GM20000 (cell line): ENCODE results near the gene BNC2.

ENCODE experiments used
- DNase-seq: peaks from one replicate; pipeline ENCODE4 v3.0.0; 2012; ENCODE audit warnings: low spot score
- CTCF ChIP-seq: IDR thresholded peaks from 2 replicates; pipeline ENCODE4 v1.5.1; 2012; ENCODE audit warnings: mild to moderate bottlenecking, control low read depth; ENCODE audit errors: extremely low read depth, missing control alignments

The BNC2 gene

DNA sequence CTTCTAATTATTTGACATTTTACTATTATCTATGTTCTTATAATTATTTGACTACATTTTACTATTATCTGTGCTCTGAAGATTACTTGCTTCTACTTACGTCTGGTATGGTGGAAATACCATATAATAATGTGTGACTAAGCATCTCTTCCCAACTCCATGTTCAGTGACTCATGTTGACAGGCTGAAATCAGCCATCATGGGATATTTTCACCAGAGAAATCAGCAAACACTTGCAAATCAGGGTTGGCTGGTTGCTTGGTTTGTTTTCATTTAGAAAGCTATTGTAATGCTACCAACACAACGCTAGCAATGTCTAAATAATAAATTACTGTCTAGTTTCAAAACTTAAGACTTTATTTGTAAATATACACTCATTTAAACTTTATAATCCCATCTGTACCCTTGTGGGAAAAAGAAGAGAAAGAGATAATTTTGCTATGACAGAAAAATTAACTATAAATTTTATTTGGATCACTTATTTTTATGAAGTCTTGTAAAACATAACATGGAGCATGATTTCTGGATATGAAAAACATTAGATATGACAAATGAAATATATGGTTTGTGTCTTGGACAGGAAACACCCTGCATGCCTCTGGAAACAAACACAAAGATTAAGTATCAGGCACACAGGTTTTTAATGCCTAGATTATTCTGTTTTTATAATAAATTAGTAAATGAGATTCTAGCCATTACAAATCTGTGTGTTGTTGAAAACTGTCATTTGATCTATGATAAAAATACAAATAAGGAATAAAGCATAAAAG lies 337.6 kb downstream of the BNC2 start:
- no peak for TF ChIP-seq CTCF
- DNase-seq = no peak

GRCh38 chr9:16532272-16532671 lies 338.2 kb downstream of the BNC2 start:
- TF ChIP-seq CTCF = no peak
- no peak for DNase-seq

GRCh38 chr9:16530669-16531642 lies 339.5 kb downstream of the BNC2 start:
- TF ChIP-seq CTCF = no peak
- DNase-seq = no peak

DNA sequence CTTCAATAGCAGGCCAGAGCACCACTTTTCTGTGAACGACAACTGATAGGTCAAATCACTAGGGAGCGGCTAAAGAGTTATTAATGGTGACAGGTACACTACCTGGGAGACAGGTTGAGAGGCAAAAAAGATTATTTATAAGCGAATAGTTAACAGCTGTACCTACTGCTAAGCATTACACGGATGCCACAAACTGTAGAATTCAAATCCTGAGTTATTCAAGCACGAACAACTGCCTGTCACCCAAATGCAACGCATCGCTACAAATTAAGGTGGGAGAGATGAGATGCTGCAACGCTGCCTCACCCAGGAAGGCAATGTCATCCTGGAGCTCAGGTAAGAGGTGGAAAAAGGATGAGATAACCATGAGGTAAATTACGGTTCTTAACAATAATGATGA lies 342.9 kb downstream of the BNC2 start:
- DNase-seq = no peak

GRCh38 chr9:16526380-16526779 lies 344.1 kb downstream of the BNC2 start:
- no peak for DNase-seq
- TF ChIP-seq CTCF = no peak

More for the DNA sequence above, 342.9 kb downstream of the BNC2 start:
- TF ChIP-seq CTCF = no peak

GRCh38 chr9:16524823-16525222 lies 345.6 kb downstream of the BNC2 start:
- no peak for DNase-seq
- TF ChIP-seq CTCF = no peak

GRCh38 chr9:16524078-16524477 lies 346.4 kb downstream of the BNC2 start:
- no peak for DNase-seq
- no peak for TF ChIP-seq CTCF
